ENCODE measurements around the gene ATP2A3. TPM values are rescaled to one million over a fixed set of nuclear protein-coding genes. Genes with fewer than 3 reads are reported as not detected.
A peak's percentile ranks its signal among the peaks of the same experiment; 100 is the strongest.

ATP2A3 gene
- total RNA-seq, 2 donors from 2014 or later: 43.8 to 49.5 TPM

GRCh38 chr17:4001048-4001590, 36.9 kb upstream of the ATP2A3 start:
- no peak for ATAC-seq
- Histone ChIP-seq H3K4me1 (peaks cover 20% of the 10 kb centered on the region), H3K27ac (no peak overlapping the region), H3K9me3 (no peaks in the 10 kb centered on the region), H3K36me3 (replicated peaks in 1 of 2; ENCODE audit: insufficient read depth in 1 of 2, low read depth in 2 of 2) (peaks cover 0 to 2% of the 10 kb centered on the region in 2 donors), H3K27me3 (no peaks in the 10 kb centered on the region), H3K4me3 (no peak overlapping the region)
- intact Hi-C loops (cut with DNase I): loop anchor here (10.0 kb wide), 1 partner anchor 66 kb away; no protein-coding TSS in a partner anchor
- 67 to 72% methylated on average over 13 of the region's 13 CpGs for WGBS, 2 donors
- TF ChIP-seq, protein P1, sequence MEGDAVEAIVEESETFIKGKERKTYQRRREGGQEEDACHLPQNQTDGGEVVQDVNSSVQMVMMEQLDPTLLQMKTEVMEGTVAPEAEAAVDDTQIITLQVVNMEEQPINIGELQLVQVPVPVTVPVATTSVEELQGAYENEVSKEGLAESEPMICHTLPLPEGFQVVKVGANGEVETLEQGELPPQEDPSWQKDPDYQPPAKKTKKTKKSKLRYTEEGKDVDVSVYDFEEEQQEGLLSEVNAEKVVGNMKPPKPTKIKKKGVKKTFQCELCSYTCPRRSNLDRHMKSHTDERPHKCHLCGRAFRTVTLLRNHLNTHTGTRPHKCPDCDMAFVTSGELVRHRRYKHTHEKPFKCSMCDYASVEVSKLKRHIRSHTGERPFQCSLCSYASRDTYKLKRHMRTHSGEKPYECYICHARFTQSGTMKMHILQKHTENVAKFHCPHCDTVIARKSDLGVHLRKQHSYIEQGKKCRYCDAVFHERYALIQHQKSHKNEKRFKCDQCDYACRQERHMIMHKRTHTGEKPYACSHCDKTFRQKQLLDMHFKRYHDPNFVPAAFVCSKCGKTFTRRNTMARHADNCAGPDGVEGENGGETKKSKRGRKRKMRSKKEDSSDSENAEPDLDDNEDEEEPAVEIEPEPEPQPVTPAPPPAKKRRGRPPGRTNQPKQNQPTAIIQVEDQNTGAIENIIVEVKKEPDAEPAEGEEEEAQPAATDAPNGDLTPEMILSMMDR (IDR thresholded peaks at IDR 0.05): no peak
- DNase-seq: no peak

GRCh38 chr17:3998436-3998835, 34.2 kb upstream of the ATP2A3 start:
- H3K27ac ChIP-seq: no peak overlapping the region
- DNase-seq: no peak
- no peak for ATAC-seq
- H3K27me3 ChIP-seq: no peaks in the 10 kb centered on the region
- H3K36me3 ChIP-seq (replicated peaks in 1 of 2; ENCODE audit: insufficient read depth in 1 of 2, low read depth in 2 of 2): no peaks in the 10 kb centered on the region
- H3K4me1 ChIP-seq: peaks cover 9% of the 10 kb centered on the region
- H3K9me3 ChIP-seq: no peaks in the 10 kb centered on the region
- no peak for TF ChIP-seq POLR2A (IDR thresholded peaks at IDR 0.05)
- TF ChIP-seq, protein P1 (IDR thresholded peaks at IDR 0.05): no peak
- 91 to 92% methylated on average over 4 of the region's 4 CpGs for WGBS, 2 donors
- H3K4me3 ChIP-seq: no peak overlapping the region
- intact Hi-C loops (cut with DNase I): no loop called here

DNA sequence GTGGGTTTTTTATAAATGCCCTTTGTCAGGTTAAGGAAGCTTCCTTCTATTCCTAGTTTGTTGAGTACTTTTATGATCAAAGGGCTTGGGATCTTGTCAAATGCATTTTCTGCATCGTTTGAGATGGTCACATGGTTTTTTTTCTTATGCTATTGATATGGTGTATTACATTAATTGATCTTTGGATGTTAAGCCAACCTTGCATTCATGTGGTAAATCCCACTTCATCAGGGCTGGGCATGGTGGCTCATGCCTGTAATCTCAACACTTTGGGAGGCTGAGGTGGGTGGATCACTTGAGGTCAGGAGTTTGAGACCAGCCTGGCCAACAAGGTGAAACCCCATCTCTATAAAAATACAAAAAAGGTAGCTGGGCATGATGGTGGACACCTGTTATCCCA, 30.8 kb upstream of the ATP2A3 start:
- Histone ChIP-seq H3K4me3 (no peak overlapping the region), H3K4me1 (peaks cover 8% of the 10 kb centered on the region), H3K27me3 (no peaks in the 10 kb centered on the region), H3K9me3 (no peaks in the 10 kb centered on the region), H3K27ac (no peak overlapping the region), H3K36me3 (replicated peaks in 1 of 2; ENCODE audit: insufficient read depth in 1 of 2, low read depth in 2 of 2) (no peaks in the 10 kb centered on the region)
- DNase-seq: no peak
- TF ChIP-seq, protein P1 (IDR thresholded peaks at IDR 0.05): no peak
- no peak for TF ChIP-seq POLR2A (IDR thresholded peaks at IDR 0.05)
- intact Hi-C loops (cut with DNase I): no loop called here
- 43 to 56% methylated on average over 1 of the region's 1 CpG for WGBS, 2 donors
- ATAC-seq: no peak

DNA sequence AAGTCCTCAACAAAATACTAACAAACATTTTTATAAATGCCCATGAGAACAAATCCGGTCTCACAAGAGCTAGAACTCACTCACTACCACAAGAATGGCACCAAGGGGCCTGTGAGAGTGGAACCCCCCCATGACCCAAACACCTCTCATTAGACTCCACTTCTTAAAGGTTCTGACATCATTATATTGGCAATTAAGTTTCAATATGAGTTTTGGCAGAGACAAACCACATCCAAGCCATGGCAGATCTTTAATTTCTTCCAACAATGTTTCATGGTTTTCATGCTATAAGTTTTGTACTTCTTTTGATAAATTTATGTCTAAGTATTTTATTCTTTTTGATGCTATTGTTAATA, 30.0 kb upstream of the ATP2A3 start:
- Histone ChIP-seq H3K27ac (no peak overlapping the region), H3K36me3 (replicated peaks in 1 of 2; ENCODE audit: insufficient read depth in 1 of 2, low read depth in 2 of 2) (no peaks in the 10 kb centered on the region), H3K9me3 (no peaks in the 10 kb centered on the region), H3K4me1 (peaks cover 8% of the 10 kb centered on the region), H3K27me3 (no peaks in the 10 kb centered on the region), H3K4me3 (no peak overlapping the region)
- WGBS, 2 donors: 94 to 100% methylated on average over 1 of the region's 1 CpG
- DNase-seq: no peak
- no peak for TF ChIP-seq POLR2A (IDR thresholded peaks at IDR 0.05)
- TF ChIP-seq, protein P1 (IDR thresholded peaks at IDR 0.05): no peak
- intact Hi-C loops (cut with DNase I): no loop called here
- ATAC-seq: no peak

DNA sequence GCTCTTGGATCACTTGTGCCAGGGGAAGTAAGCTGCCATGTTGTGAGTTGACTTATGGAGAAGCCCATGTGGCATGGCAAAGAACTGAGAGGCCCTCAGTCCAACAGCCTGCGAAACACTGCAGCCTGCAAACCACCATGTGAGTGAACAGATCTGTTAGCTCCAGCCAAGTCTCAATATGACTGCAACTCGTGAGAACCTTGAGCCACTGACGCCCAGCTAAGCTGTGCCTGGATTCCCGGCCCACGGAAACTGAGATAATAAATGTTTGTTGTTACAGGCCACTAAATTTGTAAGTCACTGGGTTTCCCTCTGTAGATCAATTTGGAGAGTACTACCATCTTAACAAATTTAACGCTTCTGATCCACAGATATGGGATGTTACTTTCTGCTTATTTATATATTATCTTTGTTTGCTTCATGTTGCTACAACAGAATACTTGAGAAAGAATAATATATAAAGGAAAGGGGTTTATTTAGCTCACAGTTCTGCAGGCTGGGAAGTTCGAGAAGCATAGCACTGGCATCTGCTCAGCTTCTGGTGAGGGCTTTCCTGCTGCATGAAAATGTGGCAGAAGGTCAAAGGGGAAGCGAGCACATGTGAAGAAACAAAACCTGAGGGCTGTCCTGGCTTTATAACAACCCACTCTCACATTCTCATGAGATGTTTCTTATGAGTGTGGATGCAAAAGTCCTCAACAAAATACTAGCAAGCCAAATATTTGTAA, 29.4 kb upstream of the ATP2A3 start:
- Histone ChIP-seq H3K27me3 (no peaks in the 10 kb centered on the region), H3K4me3 (no peak overlapping the region), H3K9me3 (no peaks in the 10 kb centered on the region), H3K27ac (no peak overlapping the region), H3K4me1 (peaks cover 12% of the 10 kb centered on the region), H3K36me3 (replicated peaks in 1 of 2; ENCODE audit: insufficient read depth in 1 of 2, low read depth in 2 of 2) (no peaks in the 10 kb centered on the region)
- TF ChIP-seq, protein P1 (IDR thresholded peaks at IDR 0.05): no peak
- TF ChIP-seq POLR2A (IDR thresholded peaks at IDR 0.05): no peak
- no peak for DNase-seq
- intact Hi-C loops (cut with DNase I): no loop called here
- peak; percentile 62 for ATAC-seq
- 58 to 62% methylated on average over 7 to 8 of the region's 8 CpGs for WGBS, 2 donors

Measured in body of pancreas (tissue), 4 donors.